ENCODE measurements around the gene ULK2.
"Not testable (repeated sequence)": the region's sequence is repeated elsewhere in the genome, so short reads cannot be mapped to it uniquely, and the experiment has no call there.

The ULK2 gene
- total RNA-seq, result 20.8 reads per million, percentile 47 among the genes with 10 or more reads in this experiment

DNA sequence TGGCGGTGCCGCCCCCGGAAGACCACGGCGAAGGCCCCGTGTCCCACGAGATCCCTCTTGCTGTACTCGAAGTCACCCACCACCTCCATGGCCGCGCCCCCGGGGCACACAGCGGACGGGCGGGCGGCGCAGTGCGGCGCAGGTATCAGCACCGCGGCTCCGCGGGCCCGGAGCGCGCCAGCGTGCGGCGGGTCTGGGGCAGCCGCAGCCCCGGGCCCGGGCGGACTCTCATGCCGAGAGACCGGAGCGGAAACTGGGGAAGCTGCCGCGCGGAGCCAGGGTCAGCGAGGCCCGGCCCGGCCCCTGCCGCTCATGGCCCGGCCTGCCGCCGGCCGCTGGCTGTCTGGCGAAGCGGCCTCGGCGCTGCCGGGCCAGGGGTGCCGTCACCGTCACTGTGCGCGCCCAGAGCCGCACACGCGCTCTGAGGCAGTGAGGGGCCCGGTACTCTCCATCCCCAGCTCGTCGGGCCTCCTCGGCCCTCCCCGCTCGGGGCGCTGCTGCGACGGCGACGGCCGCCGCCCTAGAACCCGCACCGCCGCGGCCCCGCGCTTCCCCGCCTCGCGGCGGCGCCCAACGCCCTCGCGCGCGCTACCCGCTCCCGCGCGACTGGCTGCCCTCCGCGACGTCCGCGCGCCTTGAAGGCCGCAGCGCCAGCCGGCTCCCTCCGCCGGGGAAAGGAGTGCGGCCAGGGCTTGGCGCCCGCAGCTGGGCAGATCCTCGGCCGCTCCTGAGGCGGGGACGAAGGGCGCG, at the start of gene ULK2:
ULK2 (minus strand) TSS at position 608 of the 750 bp plus-strand sequence; CDS start at position 89, 519 bp downstream.
- peak; percentile 22 for DNase-seq

DNA sequence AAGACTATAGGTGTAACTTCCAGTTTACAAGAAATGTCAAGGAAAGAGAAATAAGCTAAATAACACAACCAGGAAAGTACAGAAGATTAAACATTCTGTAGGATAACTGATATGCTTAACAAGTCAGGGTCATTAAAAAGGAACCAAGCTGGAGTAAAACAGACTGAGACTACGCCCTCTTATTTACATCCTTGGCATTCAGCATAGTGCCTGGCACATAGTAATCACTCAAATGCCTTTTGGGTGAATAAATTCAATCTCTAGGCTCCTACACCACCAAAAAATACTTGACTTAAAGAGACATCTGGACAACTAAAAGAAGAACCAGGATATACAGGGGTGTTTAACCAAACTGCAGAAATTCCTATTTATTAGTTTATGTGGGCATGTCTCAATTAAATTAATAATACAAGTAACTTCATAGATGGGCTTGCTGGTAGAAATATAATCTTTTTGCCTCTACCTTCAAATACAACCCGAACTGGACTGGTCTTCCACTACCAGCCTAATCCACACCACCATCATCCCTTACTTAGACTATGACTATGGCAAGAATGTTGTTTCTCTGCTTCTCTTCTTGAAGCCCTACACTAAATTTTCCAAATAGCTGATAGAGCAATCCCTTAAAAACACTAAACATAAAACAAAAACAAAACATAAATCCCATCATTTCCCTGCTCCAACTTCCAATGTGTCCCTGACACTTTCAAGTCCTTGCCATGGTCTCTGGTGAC, 47.7 kb upstream of the ULK2 start:
- no peak for DNase-seq

DNA sequence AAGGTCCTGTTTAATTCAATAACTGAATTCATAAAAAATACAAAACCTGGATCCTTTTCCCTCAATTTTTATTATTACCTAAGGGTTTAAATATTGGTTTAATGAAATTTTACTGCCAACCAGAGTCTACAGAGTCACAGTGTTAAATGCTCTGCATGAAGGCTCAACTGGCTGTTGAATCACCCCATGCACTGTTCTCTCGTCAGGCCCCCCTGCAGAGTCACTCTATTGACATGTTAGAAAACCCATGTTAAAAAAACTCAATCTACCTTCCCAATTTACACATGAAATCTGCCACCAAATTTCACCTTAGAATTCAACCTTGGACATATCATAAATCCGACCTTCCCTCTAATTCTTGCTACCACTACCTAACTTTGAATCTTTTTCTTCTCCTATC, 43.3 kb upstream of the ULK2 start:
- no peak for DNase-seq

DNA sequence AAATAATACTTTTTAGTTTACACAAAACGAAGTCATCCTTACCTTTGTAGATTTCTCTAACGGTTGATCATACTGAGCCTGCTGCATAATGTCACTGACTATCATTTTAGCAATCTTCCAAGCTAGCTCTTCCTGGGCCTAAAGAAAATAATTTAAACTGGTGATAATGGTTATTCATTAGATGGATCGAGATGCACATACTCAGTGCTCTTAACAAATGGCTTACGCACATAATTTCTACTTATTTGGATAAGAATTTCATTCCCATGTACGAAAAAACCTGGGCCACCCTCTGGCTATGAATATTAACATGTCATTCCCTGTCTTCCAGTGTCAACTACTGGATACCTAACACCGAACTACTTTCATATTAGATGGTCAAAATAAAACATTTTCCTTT, 41.4 kb upstream of the ULK2 start:
- no peak for DNase-seq

DNA sequence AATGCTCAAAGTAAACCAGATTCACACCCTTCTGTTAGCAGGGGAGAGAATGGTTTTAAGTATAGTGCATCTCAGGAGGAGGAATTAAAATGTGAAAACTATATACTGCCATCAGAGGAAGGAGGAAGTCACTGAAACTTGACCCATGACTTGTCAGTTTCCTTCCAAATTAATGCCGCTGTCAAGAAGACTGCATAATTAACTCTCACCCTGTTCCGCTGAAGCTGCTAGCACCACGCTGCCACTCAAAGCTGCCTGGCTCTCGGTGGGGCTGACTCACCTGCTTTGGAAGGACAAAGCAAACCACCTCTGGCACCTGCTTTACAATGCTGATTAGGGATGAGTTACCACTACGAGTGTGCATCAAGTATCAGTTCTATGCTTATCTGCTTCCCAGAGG, 37.8 kb upstream of the ULK2 start:
- no peak for DNase-seq

DNA sequence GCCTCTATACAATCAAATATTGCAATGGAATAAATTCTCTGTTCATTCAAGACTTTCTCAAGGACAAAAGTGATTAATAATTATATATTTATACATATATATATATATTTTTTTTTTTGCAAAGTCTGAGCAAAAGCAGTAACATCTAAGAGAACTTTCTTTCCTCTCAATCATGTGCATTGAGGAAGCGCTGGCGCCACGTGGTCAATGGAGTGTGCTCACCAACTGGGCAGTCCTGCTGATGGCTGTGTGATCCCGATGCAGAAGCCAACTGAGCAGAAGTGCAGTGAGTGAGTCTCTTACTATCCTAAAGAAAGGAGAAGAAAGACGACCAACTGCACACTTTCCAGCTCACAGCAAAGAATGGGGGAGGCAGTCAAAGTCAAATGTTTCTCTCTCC, 37.2 kb upstream of the ULK2 start:
- no peak for DNase-seq

DNA sequence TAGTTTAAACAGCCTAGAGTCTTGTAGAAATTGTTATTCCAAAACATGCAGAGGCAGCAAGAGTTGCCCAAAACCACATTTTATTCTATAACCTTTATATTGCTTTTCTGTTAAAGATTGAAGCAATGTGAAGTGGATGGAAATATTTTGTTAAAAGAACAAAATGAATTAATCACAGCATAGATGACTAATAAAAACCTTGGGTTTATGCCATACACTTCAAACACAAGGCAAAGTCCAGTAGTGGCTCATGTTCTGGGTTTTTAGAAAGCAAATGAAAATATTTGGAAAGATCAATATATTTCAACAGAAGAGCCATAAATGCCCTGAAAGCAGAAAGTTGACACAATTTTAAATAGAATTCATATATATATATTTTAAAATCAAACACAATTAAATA, 36.7 kb upstream of the ULK2 start:
- DNase-seq, result no peak

DNA sequence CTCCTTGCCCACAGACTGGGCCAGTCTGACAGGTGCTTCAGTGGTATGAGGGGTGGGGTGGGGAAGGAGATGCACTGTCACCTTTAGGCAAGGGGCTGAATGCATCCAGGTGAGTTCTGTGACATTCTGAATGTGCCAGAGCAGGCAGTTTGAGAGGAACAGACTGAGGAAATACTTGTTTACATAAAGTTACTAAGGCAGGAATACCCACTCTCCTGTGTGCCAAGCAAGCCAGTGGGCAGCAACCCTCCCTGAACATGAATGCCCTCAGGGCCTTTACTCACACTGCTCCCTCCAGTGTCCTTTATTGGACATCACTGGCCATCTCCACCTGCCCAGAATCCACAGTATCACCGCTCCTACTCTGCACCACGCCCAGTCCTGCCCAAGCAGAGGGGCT, 33.1 kb upstream of the ULK2 start:
- DNase-seq, result no peak

DNA sequence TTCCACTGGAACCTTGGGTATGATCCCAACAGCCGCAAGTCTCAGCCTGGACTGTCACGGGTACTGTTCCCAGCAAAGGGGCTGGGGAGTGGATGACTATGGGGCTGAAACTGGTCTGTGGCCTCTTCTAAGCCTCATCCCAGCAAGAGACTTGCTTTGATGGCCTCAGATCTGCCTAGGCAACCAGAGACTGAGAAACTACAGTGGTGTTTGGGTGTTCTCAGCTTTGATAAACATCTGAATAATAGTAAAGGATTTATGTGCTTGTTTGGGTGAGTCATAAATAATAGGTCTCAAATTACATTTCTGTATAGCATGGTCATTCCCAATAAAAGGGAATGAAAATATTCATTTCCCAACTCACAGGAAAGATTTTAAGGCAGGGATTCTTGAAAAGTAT, 30.2 kb upstream of the ULK2 start:
- no peak for DNase-seq

DNA sequence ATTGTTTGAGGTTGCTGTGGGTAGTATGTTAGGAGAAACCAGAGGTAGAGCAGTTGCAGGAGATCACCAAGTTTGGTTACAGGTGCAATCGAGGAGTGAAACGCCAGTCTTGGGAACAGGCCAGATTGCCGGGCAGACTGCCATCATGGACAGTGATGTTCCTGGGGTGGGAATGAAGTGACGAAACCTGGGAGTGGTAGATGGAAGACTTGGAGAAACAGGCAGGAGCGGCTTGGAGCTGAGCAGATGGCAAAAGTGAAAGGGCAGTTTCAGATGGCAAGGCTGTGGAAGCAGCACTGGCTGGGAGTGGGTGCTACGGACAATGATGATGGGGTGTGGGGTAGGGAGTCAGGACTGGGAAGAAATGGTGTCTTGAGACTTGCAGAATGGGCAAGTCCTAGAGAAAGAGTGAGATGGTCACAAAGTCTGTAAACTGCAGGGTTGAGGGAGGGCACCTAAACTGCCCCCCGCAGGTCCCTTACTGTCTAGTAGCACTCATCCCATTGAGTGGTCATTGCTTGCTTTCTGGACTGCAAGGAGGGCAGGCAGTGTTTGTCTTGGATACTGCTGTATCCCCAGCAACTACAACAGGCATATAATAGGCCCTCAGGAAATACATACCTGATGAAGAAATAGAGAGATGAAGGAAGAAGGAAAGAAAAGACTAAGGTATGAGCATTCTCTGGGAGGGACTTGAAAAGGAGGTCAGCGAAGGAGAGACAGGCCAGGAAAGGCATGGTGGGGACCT, 29.5 kb upstream of the ULK2 start:
- no peak for DNase-seq

DNA sequence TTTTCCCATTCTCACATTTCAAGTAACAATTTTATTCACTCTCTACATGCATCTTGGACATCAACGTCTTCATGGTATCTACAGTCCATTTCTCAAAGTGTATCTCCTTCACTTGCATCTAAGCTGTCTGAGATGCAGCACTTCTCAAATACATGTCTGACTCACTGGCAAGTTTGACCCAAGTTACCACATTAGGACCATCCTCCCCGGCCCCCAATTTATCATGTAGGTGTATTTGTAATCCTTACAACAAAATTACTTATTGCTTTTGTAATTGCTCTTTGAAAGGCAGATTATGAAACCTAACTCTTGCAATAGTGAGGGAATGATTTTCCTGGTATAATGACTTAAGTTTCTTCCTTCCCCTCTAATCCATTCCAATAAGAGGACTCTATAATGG, 28.9 kb upstream of the ULK2 start:
- no peak for DNase-seq

DNA sequence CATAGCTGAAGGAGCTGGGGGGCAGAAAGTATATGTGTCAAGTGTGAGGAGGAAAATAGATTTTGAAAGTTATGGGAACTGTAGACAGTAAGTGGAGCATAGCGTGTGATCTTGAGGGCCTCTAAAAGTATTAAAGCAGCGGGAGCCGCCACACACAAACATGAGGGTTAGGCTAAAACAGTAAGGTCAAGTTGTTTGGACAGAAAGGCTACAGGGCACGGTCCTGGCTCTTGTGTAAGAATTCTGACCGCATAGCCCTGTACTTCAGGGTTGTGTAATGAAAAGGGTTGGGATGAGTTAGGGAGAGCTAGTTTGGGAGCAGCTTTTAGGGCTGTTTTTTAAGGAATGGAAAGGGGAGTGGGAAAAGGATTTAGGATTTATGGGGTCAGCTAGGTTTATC, 22.8 kb upstream of the ULK2 start:
- not testable (repeated sequence) for DNase-seq

DNA sequence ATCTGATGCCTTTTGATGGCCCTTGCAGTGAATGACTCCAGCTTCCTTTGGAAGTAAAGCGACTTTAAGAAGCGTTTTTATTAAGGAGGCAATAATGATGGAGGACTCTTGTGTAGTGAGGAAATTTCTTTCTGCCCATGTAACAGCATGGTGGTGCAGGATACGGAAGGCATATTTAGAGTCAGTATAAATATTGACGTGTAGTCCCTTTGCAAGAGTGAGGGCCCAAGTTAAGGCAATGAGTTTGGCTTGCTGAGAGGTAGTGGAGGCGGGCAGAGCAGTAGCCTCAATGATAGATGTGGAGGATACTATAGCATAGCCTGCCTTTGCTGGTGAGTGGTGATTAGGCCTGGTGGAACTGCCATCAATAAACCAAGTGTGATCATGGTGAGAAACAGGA, 22.3 kb upstream of the ULK2 start:
- DNase-seq, result not testable (repeated sequence)

DNA sequence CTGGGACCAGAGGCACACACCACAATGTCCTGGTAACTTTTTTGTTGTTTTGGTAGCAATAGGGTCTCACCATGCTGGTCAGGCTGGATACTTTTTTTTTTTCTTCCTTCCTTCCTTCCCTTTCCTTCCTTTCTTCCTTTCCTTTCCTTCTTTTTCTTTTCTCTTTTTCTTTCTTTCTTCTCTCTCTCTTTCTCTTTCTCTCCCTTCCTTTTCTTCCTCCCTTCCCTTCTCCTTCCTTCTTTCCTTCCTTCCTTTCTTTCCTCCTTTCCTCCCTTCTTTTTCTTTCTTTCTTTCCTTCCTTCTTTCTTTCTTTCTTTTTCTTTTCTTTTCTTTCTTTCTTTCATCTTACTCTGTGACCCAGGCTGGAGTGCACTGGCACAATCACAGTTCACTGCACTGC, 18.4 kb upstream of the ULK2 start:
- DNase-seq, result no peak

DNA sequence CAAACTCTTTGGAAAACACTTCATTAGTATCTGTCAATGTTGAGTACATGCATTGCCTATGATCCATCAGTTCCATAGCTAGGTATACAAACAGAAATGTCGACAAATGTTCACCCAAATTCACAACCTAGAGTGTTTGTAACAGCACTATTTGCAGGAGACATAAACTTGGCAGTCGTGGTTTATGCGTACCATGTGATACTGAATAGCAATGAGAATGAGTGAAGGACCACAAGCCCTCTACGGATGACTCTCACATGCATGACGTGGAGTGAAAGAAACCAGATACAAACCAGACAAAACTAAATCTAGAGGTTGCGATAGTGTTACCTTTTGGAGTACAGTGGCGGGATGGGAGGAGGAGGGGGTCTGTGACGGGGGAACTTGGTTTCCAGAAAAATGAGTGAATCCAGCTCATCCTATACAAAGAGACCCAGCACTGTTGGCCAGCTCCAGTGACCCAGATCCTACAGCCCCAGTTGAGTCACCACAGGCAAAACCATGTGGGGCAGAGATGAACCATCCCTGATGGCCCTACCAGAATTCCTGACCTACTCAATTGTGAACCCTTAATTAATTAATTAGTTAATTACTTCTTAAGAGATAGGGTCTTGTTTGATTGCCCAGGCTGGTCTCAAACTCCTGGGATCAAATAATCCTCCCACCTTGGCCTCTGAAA, 15.9 kb upstream of the ULK2 start:
- DNase-seq, result no peak

DNA sequence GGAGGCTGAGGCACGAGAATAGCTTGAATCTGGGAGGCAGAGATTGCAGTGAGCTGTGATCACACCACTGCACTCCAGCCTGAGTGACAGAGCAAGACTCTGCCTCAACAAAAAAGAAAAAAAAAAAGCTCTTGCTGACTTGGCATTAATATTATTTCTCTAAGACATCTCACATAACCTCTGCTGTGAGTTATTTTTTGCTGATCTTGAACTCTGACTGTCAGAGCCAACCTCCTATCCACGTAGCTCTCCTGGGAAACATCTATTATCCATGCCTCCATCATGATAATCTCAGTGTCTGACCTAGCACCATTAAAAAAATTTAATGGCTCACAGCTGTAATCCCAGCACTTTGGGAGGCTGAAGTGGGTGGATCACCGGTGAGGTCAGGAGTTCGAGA, 12.7 kb upstream of the ULK2 start:
- DNase-seq, result no peak

DNA sequence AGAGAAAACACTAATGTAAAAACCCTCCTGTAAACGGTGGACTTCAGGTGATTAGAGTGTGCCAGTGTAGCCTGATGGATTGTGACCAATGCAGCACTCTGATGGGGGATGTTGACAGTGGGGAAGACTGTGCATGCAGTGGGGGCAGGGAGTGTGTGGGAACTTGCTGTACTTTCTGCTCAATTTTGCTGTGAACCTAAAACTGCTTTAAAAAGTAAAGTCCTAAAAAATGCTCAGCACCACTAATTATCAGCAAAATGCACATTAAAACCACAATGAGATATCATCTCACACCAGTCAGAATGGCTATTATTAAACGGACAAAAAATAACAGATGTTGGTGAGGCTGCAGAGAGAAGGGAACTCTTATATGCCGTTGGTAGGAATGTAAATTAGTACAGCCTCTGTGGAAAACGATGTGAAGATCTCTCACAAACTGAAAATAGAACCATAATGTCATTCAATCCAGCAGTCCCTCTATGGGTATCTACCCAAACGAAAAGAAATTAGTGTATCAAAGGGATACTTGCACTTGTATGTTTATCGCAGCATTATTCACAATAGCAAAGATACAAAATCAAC, 9.7 kb upstream of the ULK2 start:
- no peak for DNase-seq

DNA sequence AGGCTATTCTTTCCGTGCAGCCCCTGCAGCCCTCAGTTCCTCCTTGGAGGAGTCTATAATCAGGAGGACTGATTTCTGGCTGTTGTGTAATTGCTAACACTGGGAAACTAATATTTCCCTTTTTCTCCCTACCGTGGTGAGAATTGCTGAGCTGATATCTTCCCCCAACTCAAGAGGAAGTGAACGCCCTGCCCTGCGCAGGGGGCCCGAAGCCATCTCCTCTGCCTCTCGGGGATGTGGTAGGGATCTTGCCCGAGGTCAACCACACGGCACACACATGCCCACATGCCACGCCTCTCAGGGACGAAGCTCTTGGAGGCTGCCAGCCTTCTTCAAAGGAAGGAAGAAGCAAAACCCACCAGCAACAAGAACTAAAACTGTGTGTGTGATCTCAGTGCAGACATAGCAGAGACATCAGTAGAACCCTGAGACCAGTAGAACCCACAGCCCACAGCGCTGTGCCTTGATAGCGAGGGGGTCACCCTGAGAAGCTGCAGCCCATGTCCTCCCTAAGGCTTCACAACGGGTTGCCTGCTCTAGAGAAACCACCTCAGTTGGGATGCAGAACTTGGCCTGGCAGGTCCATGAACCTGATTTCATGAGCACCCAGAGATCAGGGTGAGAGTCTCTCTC, 8.9 kb upstream of the ULK2 start:
- peak; percentile 5 for DNase-seq

DNA sequence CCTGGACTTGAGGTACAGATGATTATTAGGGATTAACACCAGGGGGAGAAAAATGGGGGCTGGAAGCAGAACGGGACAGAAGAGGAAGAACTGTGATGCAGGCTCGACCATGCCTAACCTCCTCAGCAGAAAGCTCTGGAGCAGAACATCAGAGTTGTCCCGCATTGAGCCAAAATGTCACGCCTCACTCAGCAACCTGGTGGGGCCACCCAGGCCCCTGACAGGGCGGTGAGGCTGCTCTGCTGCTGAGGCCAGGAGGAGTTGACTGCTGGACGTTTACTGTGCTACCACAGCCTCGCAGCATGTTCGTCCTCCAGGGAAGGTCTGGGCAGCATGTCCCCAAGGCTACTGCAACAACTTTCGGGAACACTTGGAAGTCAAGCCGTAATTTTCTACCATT, 6.5 kb upstream of the ULK2 start:
- no peak for DNase-seq

DNA sequence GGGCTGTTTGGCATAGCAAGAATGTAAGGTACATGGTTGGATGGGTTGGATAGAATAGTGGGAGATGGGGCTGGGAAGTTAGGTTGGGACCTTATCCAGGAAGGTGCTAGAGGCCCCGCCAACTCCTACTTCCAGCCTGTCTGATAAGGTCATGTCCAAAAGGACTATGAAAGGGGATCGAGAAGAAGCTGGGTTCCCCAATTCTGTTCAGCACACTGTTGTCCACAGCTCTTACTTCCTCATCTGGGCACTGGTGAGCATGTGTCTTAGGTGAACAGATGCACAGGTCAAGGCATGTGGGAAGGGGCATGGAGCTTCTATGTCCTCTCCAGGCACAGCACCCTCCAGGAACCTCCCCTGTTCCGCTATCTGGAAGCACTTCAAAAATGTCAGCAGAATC, 5.6 kb upstream of the ULK2 start:
- DNase-seq, result no peak

DNA sequence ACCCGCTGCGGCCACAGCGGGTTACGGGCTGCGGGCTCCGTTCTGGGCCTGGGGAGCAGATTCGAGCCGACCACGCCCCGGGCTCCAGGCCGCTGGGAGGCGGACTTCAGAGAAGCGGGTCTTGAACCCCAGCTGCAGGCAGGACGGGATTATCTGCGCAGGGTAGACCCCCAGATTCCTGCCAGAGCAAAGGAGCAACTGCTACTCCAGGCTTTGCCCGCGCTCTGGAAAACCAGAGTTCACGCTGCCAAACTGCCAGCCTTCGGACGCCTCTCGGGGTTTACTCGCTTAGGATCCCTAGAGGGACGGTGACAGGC, 301 bp upstream of the ULK2 start:
- no peak for DNase-seq

DNA sequence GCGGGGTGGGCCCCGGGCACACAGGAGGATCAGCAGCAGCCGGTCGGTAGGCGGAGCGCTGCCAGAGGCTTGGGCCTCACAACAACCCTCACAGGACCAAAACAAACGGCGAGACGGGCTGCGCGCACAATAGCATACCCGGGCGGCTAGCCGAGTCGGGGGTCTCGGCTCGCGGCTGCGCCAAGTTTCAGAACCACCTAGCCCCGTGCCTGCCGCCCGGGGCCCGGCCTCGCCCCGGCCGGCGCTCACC, 732 bp downstream of the ULK2 start:
- peak; percentile 9 for DNase-seq

DNA sequence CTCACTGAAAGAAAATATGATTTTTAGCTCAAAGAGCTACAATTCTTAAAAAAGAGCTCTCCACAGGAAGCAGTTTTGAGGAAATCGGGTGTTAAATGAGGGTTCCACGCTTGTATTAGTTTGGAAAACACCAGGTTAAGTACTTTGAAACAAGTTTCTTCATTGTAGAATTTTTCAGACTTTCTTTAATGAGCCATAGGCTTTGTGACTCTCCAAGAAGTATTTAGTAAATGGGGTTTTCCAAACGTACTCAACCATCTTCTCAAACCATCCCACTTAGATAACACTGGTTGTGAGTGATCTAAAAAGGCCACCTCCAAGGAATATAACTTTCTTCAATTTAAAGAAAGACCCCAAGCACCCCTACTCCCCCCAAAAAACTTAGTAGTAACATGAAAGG, 2.7 kb downstream of the ULK2 start:
- no peak for DNase-seq

Data from effector CD4-positive, alpha-beta T cell (primary cell).